ENCODE data around the gene GCK.
"Not testable (repeated sequence)": the region's sequence is repeated elsewhere in the genome, so short reads cannot be mapped to it uniquely, and the experiment has no call there.

The GCK gene

DNA sequence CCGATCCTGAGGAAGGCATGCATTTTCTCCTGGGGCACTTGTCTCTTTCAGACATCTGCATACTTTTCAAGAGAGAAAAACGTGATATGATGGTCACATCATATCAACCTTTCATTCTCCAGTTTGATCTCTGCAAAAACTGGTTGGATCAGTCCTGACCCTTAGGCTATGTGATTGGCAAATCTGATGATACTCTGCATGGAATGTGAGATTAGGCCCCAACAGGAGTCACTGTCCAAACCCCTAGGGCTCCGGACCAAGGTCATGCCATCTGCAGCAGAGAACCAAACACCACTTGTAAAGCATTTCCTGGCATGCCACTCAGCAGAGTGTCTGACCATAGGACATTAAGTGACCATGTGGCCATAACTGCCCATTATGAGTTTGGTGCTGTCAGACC lies 8.6 kb downstream of the GCK start:
- DNase-seq (ENCODE audit: low read depth in 2 of 2), result no peak

DNA sequence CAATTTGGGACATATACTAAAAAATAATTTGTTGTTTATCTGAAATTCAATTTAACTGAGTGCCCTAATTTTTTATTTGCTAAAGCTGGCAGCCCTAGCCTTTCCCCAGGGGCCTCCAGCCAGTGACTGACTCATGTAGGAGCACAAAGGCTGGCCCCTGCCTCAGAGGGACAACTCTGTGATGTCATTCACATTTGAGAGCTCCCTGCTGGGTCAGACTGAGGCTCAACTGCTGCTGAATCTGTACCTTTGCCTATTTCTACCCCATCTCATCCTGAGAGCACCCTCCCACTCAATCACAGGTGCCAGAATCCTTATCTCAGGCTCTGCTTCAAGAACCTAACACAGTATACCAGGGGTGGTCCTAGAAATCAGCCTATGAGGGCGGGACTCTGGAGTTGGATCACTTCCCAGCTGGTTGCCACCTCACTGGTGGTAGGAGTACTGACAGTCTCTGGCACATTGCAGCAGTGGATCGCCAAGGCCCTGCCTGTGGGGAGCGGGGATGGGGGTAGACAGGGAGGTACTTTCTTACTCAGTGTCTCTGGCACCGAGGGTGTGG lies 11.6 kb downstream of the GCK start:
- no peak for DNase-seq (ENCODE audit: low read depth in 2 of 2)

- no peak for DNase-seq (ENCODE audit: low read depth in 2 of 2)
Observed at GRCh38 chr7:44176486-44176885, 12.8 kb downstream of the GCK start.

- no peak for DNase-seq (ENCODE audit: low read depth in 2 of 2)
Observed at GRCh38 chr7:44175730-44176129, 13.5 kb downstream of the GCK start.

DNA sequence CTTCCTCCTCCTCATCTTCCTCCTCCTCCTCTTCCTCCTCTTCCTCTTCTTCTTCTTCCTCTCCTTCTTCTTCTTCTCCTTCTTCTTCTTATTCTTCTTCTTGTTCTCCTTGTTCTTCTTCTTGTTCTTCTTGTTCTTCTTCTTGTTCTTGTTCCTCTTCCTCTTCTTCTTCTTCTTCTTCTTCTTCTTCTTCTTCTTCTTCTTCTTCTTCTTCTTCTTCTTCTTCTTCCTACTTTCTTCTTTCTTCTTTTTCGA lies 14.6 kb downstream of the GCK start:
- not testable (repeated sequence) for DNase-seq (ENCODE audit: low read depth in 2 of 2)

GRCh38 chr7:44173911-44174693 lies 15.1 kb downstream of the GCK start:
- no peak for DNase-seq (ENCODE audit: low read depth in 2 of 2)

DNA sequence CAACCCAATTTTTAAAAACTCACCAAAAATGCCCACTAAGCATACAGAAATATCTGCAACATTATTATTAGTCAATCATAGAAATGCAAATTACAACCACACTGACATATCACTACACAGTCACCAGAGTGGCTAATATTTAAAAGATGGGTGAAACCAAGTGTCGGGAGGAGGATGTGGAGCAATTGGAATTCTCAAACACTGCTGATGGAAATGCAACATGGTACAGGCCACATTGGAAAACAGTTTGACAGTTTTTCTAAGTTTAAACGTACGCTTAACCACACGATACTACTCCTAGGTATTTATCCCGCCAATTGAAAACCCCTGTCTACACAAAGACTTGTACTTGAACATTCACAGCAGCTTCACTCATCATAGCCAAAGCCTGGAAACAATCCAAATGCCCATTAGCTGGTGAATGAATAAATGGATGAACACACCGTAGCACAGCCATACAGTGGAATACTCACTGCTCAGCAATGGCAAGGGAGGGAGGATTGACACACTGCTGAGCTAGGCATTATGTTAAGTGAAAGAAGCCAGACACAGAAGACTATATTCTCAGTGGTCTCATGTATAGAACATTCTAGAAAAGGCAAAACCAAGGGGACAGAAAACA lies 16.3 kb downstream of the GCK start:
- no peak for DNase-seq (ENCODE audit: low read depth in 2 of 2)

DNA sequence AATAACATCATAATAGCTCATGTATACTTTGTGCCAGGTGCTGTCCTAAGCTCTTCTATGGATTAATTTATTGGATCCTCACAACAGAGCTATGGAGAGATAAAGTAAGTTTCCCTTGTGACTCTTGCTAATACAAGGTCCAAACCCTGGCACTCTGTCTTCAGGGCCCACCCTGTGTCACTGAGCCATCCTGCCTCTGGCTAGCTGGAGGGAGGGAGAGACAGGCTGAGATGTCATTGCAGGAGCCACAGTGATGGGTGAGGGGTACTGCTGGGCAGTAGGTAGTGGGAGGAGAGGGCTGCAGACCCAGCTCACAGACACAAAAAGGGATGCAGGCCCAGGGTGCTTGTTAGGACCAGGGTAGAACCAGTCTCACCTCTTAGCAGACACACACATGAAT lies 16.9 kb downstream of the GCK start:
- DNase-seq (ENCODE audit: low read depth in 2 of 2), result no peak

DNA sequence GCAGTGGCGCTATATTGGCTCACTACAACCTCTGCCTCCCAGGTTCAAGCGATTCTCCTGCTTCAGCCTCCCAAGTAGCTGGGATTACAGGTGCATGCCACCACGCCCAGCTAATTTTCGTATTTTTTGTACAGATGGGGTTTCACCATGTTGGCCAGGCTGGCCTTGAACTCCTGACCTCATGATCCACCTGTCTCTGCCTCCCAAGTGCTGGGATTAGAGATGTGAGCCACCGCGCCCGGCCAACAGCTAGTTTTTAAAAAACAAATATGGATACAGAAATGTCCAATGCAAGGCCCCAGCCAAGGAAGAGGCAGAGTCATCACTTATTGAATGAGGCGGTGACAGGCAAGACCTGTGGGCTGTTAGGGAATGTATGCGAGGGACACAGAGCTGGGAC lies 17.3 kb downstream of the GCK start:
- DNase-seq (ENCODE audit: low read depth in 2 of 2), result not testable (repeated sequence)

DNA sequence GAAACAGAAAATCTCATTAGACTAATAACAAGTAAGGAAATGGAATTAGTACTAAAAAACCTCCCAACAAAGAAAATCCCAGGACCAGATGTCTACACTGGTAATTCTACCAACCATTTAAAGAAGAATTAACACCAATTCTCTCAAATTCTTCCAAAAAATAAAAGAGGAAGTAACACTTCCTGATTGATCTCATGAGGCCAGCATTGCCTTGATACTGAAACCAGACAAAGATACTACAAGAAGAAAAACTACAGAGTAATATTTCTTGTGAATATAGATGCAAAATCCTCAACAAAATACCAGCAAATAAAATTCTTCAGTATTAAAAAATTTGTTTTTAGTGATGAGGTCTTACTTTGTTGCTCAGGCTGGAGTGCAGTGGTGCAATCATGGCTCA lies 21.3 kb downstream of the GCK start:
- no peak for DNase-seq (ENCODE audit: low read depth in 2 of 2)

GRCh38 chr7:44163591-44163990 lies 25.6 kb downstream of the GCK start:
- DNase-seq (ENCODE audit: low read depth in 2 of 2), result peak; percentile 48 to 52

- DNase-seq (ENCODE audit: low read depth in 2 of 2), result no peak
Observed at GRCh38 chr7:44162785-44163395, 26.3 kb downstream of the GCK start.

GRCh38 chr7:44162179-44162578 lies 27.1 kb downstream of the GCK start:
- no peak for DNase-seq (ENCODE audit: low read depth in 2 of 2)

DNA sequence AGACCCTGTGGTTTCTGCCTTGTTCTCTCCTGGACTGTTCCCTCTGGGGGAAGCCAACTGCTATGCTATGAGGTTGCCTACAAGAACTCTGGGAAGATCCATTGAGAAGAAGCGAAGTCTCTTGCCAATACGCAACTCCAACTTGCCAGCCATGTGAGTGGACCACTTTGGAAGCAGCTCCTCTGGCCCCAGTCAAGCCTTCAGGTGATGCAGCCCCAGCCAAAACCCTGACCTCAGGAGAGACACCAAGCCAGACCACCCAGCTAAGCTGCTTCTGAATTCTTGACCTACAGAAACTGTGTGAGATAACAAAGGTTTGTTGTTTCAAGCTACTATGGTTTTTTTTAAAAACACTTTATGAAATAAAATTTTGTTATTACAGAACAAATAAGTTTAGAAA lies 27.9 kb downstream of the GCK start:
- DNase-seq (ENCODE audit: low read depth in 2 of 2), result no peak

GRCh38 chr7:44159824-44160630 lies 29.2 kb downstream of the GCK start:
- no peak for DNase-seq (ENCODE audit: low read depth in 2 of 2)

- no peak for DNase-seq (ENCODE audit: low read depth in 2 of 2)
Observed at GRCh38 chr7:44158873-44159631, 30.2 kb downstream of the GCK start.

DNA sequence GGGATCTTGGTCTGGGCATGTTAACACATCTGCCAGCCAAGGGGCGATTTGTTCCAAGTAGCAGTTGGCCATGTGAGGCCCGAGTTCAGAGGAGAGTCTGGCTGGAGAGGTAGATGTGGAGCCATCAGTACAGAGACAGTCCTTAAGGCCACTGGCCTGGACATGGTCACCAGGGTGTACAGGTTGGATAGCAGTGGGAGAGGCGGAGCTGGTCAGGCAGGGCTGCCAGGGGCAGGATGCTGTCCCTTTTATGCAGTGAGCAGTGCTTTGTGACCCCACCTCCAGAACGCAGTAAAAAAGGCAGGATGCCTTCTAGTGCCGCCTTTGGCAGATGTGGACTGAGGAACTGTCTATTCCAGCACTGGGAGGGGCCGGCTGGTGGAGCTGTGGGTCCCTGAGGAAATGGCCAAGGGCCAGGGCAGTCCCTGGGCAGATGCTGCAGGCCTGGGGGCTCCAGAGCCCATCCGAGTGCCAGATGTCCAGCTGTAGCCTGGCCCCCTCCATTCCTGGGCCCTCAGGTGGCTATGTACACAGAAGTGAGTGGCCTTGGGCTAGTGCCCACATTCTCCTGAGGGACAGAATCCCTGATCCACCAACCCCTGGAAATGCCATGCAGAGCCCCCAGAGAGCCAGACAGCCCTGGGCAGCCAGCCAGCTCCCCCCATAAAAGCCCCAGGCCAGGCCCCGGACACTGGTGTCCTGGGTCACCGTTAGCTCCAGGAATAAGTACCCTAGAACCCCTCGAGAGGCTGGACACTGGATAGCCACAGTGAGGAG lies 31.0 kb downstream of the GCK start:
- no peak for DNase-seq (ENCODE audit: low read depth in 2 of 2)

- no peak for DNase-seq (ENCODE audit: low read depth in 2 of 2)
Observed at GRCh38 chr7:44157116-44158080, 31.8 kb downstream of the GCK start.

DNA sequence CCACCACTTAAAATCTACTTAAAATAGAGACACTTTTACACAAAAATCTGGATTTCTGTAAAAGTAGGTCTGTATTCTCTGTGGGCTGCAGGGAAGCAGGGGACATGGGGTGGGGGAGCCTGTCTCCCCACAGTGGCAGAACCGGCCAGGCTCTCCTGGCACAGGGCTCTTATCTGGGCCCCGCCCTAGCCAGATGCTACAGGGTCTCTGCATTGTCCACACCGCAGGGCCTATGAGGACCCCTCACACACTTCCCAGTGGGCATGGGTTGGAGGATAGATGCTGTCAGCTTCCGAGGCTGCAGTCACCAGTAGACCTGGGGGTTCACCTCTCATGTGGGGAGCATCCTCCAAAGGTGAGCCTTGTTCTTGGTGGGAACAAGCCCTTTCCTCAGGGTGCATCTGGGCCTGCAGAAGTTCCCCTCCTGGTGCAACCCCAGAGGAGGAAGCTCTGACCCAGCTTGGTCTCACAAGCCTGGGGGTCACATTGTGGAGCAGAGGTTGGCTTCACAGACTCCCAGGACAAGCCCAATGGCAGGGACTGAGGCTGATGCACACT lies 32.7 kb downstream of the GCK start:
- DNase-seq (ENCODE audit: low read depth in 2 of 2), result no peak
